ENCODE data around the gene OST4.

OST4 gene

GRCh38 chr2:27070653-27071276 is 689 bp downstream of the OST4 start:
- DNase-seq (ENCODE audit: low read depth in 1 of 2, low spot score in 1 of 2): no peak
- Histone ChIP-seq H3K27me3 (ENCODE audit: insufficient read depth, poor library complexity, severe bottlenecking) (no peaks in the 10 kb centered on the region), H3K27ac (replicated peaks) (peak overlapping the region; percentile 74), H3K4me3 (replicated peaks; ENCODE audit: insufficient read depth, low read length) (peak overlapping the region; percentile 92)
- TF ChIP-seq POLR2AphosphoS5 (IDR thresholded peaks at IDR 0.05; ENCODE audit: low read depth): no peak
- TF ChIP-seq GABPA (IDR thresholded peaks at IDR 0.05; ENCODE audit: low read depth): no peak
- TF ChIP-seq CTCF (IDR thresholded peaks at IDR 0.05; ENCODE audit: insufficient read depth, low read length): no peak
- TF ChIP-seq SPI1 (IDR thresholded peaks at IDR 0.05; ENCODE audit: borderline replicate concordance, low read depth): no peak
- no peak for TF ChIP-seq REST (IDR thresholded peaks at IDR 0.05; ENCODE audit: insufficient replicate concordance, low read depth)

GRCh38 chr2:27069961-27070618 is 1.4 kb downstream of the OST4 start:
- Histone ChIP-seq H3K4me3 (replicated peaks; ENCODE audit: insufficient read depth, low read length) (peak overlapping the region; percentile 92), H3K27me3 (ENCODE audit: insufficient read depth, poor library complexity, severe bottlenecking) (no peaks in the 10 kb centered on the region), H3K27ac (replicated peaks) (no peak overlapping the region)
- TF ChIP-seq REST (IDR thresholded peaks at IDR 0.05; ENCODE audit: insufficient replicate concordance, low read depth) (no peak), GABPA (IDR thresholded peaks at IDR 0.05; ENCODE audit: low read depth) (no peak), POLR2AphosphoS5 (IDR thresholded peaks at IDR 0.05; ENCODE audit: low read depth) (no peak), CTCF (IDR thresholded peaks at IDR 0.05; ENCODE audit: insufficient read depth, low read length) (no peak), SPI1 (IDR thresholded peaks at IDR 0.05; ENCODE audit: borderline replicate concordance, low read depth) (no peak)
- no peak for DNase-seq (ENCODE audit: low read depth in 1 of 2, low spot score in 1 of 2)

GRCh38 chr2:27069436-27069835 is 2.0 kb downstream of the OST4 start:
- TF ChIP-seq GABPA (IDR thresholded peaks at IDR 0.05; ENCODE audit: low read depth): no peak
- TF ChIP-seq REST (IDR thresholded peaks at IDR 0.05; ENCODE audit: insufficient replicate concordance, low read depth): no peak
- no peak for TF ChIP-seq SPI1 (IDR thresholded peaks at IDR 0.05; ENCODE audit: borderline replicate concordance, low read depth)
- no peak for TF ChIP-seq POLR2AphosphoS5 (IDR thresholded peaks at IDR 0.05; ENCODE audit: low read depth)
- TF ChIP-seq CTCF (IDR thresholded peaks at IDR 0.05; ENCODE audit: insufficient read depth, low read length): no peak
- H3K4me3 ChIP-seq (replicated peaks; ENCODE audit: insufficient read depth, low read length): no peak overlapping the region
- DNase-seq (ENCODE audit: low read depth in 1 of 2, low spot score in 1 of 2): no peak
- no peak overlapping the region for H3K27ac ChIP-seq (replicated peaks)
- H3K27me3 ChIP-seq (ENCODE audit: insufficient read depth, poor library complexity, severe bottlenecking): no peaks in the 10 kb centered on the region

All from HL-60 (cell line).